ENCODE measurements around the gene LGALS1. TPM values are rescaled to one million over a fixed set of nuclear protein-coding genes. Genes with fewer than 3 reads are reported as not detected.

LGALS1 gene
- total and polyA plus RNA-seq, 5 donors from 2014 or later: 209 to 829 (median 402) TPM

- H3K27ac Mint-ChIP-seq: peak overlapping the region in 1 of 3 donors; percentile 69
- H3K36me3 Mint-ChIP-seq: peaks cover 5% of the 10 kb centered on the region
- Histone ChIP-seq H3K27me3 (ENCODE audit: control insufficient read depth, insufficient read depth, low read length) (no peaks in the 10 kb centered on the region), H3K9me3 (ENCODE audit: control insufficient read depth in 2 of 2, low read length in 2 of 2) (no peaks in the 10 kb centered on the region), H3K36me3 (ENCODE audit: control insufficient read depth, insufficient read depth, low read length) (peaks cover 10% of the 10 kb centered on the region), H3K4me1 (ENCODE audit: control insufficient read depth, insufficient read depth, low read length, poor library complexity, severe bottlenecking) (peaks cover 24% of the 10 kb centered on the region), H3K27ac (ENCODE audit: insufficient read depth, low read length, poor library complexity, severe bottlenecking) (no peak overlapping the region), H3K4me3 (ENCODE audit: low read depth, low read length) (no peak overlapping the region)
- ATAC-seq (ENCODE audit: low read depth in 2 of 2) (no peak), DNase-seq (no peak)
- peaks cover 0 to 40% (median 21%) of the 10 kb centered on the region in 4 donors for H3K4me1 Mint-ChIP-seq
- H3K27me3 Mint-ChIP-seq: no peaks in the 10 kb centered on the region
- peak overlapping the region in 2 of 4 donors; percentile 7 to 47 for H3K4me3 Mint-ChIP-seq
- no peaks in the 10 kb centered on the region for H3K9me3 Mint-ChIP-seq
Observed at GRCh38 chr22:37669586-37669985, 5.8 kb upstream of the LGALS1 start.

- no peak for ATAC-seq (ENCODE audit: low read depth in 2 of 2)
- no peaks in the 10 kb centered on the region for H3K36me3 Mint-ChIP-seq
- peak overlapping the region; percentile 43 to 77 (median 71) for H3K27ac Mint-ChIP-seq
- Histone ChIP-seq H3K4me1 (ENCODE audit: control insufficient read depth, insufficient read depth, low read length, poor library complexity, severe bottlenecking) (peaks cover 51% of the 10 kb centered on the region), H3K4me3 (ENCODE audit: low read depth, low read length) (no peak overlapping the region), H3K9me3 (ENCODE audit: control insufficient read depth in 2 of 2, low read length in 2 of 2) (no peaks in the 10 kb centered on the region), H3K27me3 (ENCODE audit: control insufficient read depth, insufficient read depth, low read length) (no peaks in the 10 kb centered on the region), H3K36me3 (ENCODE audit: control insufficient read depth, insufficient read depth, low read length) (no peaks in the 10 kb centered on the region), H3K27ac (ENCODE audit: insufficient read depth, low read length, poor library complexity, severe bottlenecking) (peak overlapping the region; percentile 58)
- peaks cover 0 to 57% (median 21%) of the 10 kb centered on the region in 4 donors for H3K4me1 Mint-ChIP-seq
- DNase-seq: peak in 2 of 3 donors; percentile 37 to 38
- no peaks in the 10 kb centered on the region for H3K9me3 Mint-ChIP-seq
- peak overlapping the region; percentile 15 to 76 (median 64) for H3K4me3 Mint-ChIP-seq
- H3K27me3 Mint-ChIP-seq: no peaks in the 10 kb centered on the region
Observed at GRCh38 chr22:37672206-37672919, 3.1 kb upstream of the LGALS1 start.

- Mint-ChIP-seq H3K9me3 (no peaks in the 10 kb centered on the region), H3K36me3 (no peaks in the 10 kb centered on the region), H3K4me1 (peaks cover 0 to 63% (median 24%) of the 10 kb centered on the region in 4 donors), H3K4me3 (peak overlapping the region in 1 of 4 donors; percentile 15), H3K27me3 (no peaks in the 10 kb centered on the region), H3K27ac (peak overlapping the region; percentile 26 to 77 (median 71))
- peaks cover 57% of the 10 kb centered on the region for H3K4me1 ChIP-seq (ENCODE audit: control insufficient read depth, insufficient read depth, low read length, poor library complexity, severe bottlenecking)
- DNase-seq (no peak), ATAC-seq (ENCODE audit: low read depth in 2 of 2) (no peak)
- H3K4me3 ChIP-seq (ENCODE audit: low read depth, low read length): no peak overlapping the region
- H3K9me3 ChIP-seq (ENCODE audit: control insufficient read depth in 2 of 2, low read length in 2 of 2): no peaks in the 10 kb centered on the region
- H3K27me3 ChIP-seq (ENCODE audit: control insufficient read depth, insufficient read depth, low read length): no peaks in the 10 kb centered on the region
- H3K27ac ChIP-seq (ENCODE audit: insufficient read depth, low read length, poor library complexity, severe bottlenecking): peak overlapping the region; percentile 58
- H3K36me3 ChIP-seq (ENCODE audit: control insufficient read depth, insufficient read depth, low read length): no peaks in the 10 kb centered on the region
Observed at GRCh38 chr22:37672920-37673455, 2.4 kb upstream of the LGALS1 start.

- no peaks in the 10 kb centered on the region for H3K27me3 Mint-ChIP-seq
- ATAC-seq (ENCODE audit: low read depth in 2 of 2) (no peak), DNase-seq (no peak)
- Histone ChIP-seq H3K4me1 (ENCODE audit: control insufficient read depth, insufficient read depth, low read length, poor library complexity, severe bottlenecking) (peaks cover 60% of the 10 kb centered on the region), H3K27me3 (ENCODE audit: control insufficient read depth, insufficient read depth, low read length) (no peaks in the 10 kb centered on the region), H3K4me3 (ENCODE audit: low read depth, low read length) (no peak overlapping the region), H3K36me3 (ENCODE audit: control insufficient read depth, insufficient read depth, low read length) (no peaks in the 10 kb centered on the region), H3K9me3 (ENCODE audit: control insufficient read depth in 2 of 2, low read length in 2 of 2) (no peaks in the 10 kb centered on the region), H3K27ac (ENCODE audit: insufficient read depth, low read length, poor library complexity, severe bottlenecking) (peak overlapping the region; percentile 51)
- peaks cover 0 to 65% (median 24%) of the 10 kb centered on the region in 4 donors for H3K4me1 Mint-ChIP-seq
- H3K9me3 Mint-ChIP-seq: no peaks in the 10 kb centered on the region
- H3K4me3 Mint-ChIP-seq: peak overlapping the region; percentile 67 to 92 (median 85)
- no peaks in the 10 kb centered on the region for H3K36me3 Mint-ChIP-seq
- H3K27ac Mint-ChIP-seq: peak overlapping the region; percentile 90 to 97 (median 95)
Observed at GRCh38 chr22:37674248-37674647, 1.2 kb upstream of the LGALS1 start.

GRCh38 chr22:37675930-37676735 is 697 bp downstream of the LGALS1 start:
- peak overlapping the region; percentile 94 for H3K4me3 ChIP-seq (ENCODE audit: low read depth, low read length)
- no peaks in the 10 kb centered on the region for H3K36me3 ChIP-seq (ENCODE audit: control insufficient read depth, insufficient read depth, low read length)
- DNase-seq: peak in 2 of 3 donors; percentile 27 to 34
- Mint-ChIP-seq H3K9me3 (no peaks in the 10 kb centered on the region), H3K27me3 (no peaks in the 10 kb centered on the region), H3K27ac (peak overlapping the region; percentile 97 to 100 (median 97)), H3K4me3 (peak overlapping the region; percentile 90 to 97 (median 94)), H3K4me1 (peaks cover 0 to 66% (median 26%) of the 10 kb centered on the region in 4 donors), H3K36me3 (no peaks in the 10 kb centered on the region)
- ATAC-seq (ENCODE audit: low read depth in 2 of 2): no peak
- peak overlapping the region; percentile 97 for H3K27ac ChIP-seq (ENCODE audit: insufficient read depth, low read length, poor library complexity, severe bottlenecking)
- peaks cover 62% of the 10 kb centered on the region for H3K4me1 ChIP-seq (ENCODE audit: control insufficient read depth, insufficient read depth, low read length, poor library complexity, severe bottlenecking)
- H3K27me3 ChIP-seq (ENCODE audit: control insufficient read depth, insufficient read depth, low read length): no peaks in the 10 kb centered on the region
- no peaks in the 10 kb centered on the region for H3K9me3 ChIP-seq (ENCODE audit: control insufficient read depth in 2 of 2, low read length in 2 of 2)

- H3K36me3 Mint-ChIP-seq: no peaks in the 10 kb centered on the region
- no peaks in the 10 kb centered on the region for H3K9me3 ChIP-seq (ENCODE audit: control insufficient read depth in 2 of 2, low read length in 2 of 2)
- DNase-seq: peak; percentile 89 to 96 (median 94)
- H3K27ac ChIP-seq (ENCODE audit: insufficient read depth, low read length, poor library complexity, severe bottlenecking): peak overlapping the region; percentile 97
- ATAC-seq (ENCODE audit: low read depth in 2 of 2): peak; percentile 89 to 90
- H3K4me3 Mint-ChIP-seq: peak overlapping the region; percentile 90 to 97 (median 94)
- H3K27me3 Mint-ChIP-seq: no peaks in the 10 kb centered on the region
- H3K4me1 Mint-ChIP-seq: peaks cover 0 to 66% (median 28%) of the 10 kb centered on the region in 4 donors
- H3K4me1 ChIP-seq (ENCODE audit: control insufficient read depth, insufficient read depth, low read length, poor library complexity, severe bottlenecking): peaks cover 69% of the 10 kb centered on the region
- H3K27me3 ChIP-seq (ENCODE audit: control insufficient read depth, insufficient read depth, low read length): no peaks in the 10 kb centered on the region
- H3K9me3 Mint-ChIP-seq: no peaks in the 10 kb centered on the region
- H3K27ac Mint-ChIP-seq: peak overlapping the region; percentile 97 to 100 (median 97)
- H3K4me3 ChIP-seq (ENCODE audit: low read depth, low read length): peak overlapping the region; percentile 94
- no peaks in the 10 kb centered on the region for H3K36me3 ChIP-seq (ENCODE audit: control insufficient read depth, insufficient read depth, low read length)
Observed at GRCh38 chr22:37676736-37677492, 1.5 kb downstream of the LGALS1 start.

GRCh38 chr22:37677493-37677974 is 2.1 kb downstream of the LGALS1 start:
- peak overlapping the region; percentile 97 to 100 (median 97) for H3K27ac Mint-ChIP-seq
- peak overlapping the region; percentile 90 to 97 (median 94) for H3K4me3 Mint-ChIP-seq
- H3K4me1 ChIP-seq (ENCODE audit: control insufficient read depth, insufficient read depth, low read length, poor library complexity, severe bottlenecking): peaks cover 63% of the 10 kb centered on the region
- H3K4me1 Mint-ChIP-seq: peaks cover 0 to 60% (median 22%) of the 10 kb centered on the region in 4 donors
- H3K9me3 ChIP-seq (ENCODE audit: control insufficient read depth in 2 of 2, low read length in 2 of 2): no peaks in the 10 kb centered on the region
- H3K36me3 ChIP-seq (ENCODE audit: control insufficient read depth, insufficient read depth, low read length): no peaks in the 10 kb centered on the region
- ATAC-seq (ENCODE audit: low read depth in 2 of 2) (peak; percentile 54 to 61), DNase-seq (no peak)
- peak overlapping the region; percentile 97 for H3K27ac ChIP-seq (ENCODE audit: insufficient read depth, low read length, poor library complexity, severe bottlenecking)
- H3K36me3 Mint-ChIP-seq: no peaks in the 10 kb centered on the region
- H3K4me3 ChIP-seq (ENCODE audit: low read depth, low read length): peak overlapping the region; percentile 77
- H3K27me3 ChIP-seq (ENCODE audit: control insufficient read depth, insufficient read depth, low read length): no peaks in the 10 kb centered on the region
- H3K27me3 Mint-ChIP-seq: no peaks in the 10 kb centered on the region
- H3K9me3 Mint-ChIP-seq: no peaks in the 10 kb centered on the region
